HG03175 (cell line): Measurements from ENCODE around the gene RARRES1.

Experiments
- ATAC-seq: cut with Tn5 transposase; IDR thresholded peaks from one replicate; pipeline ENCODE4 v1.9.1; 2021; ENCODE audit warnings: mild to moderate bottlenecking, moderate library complexity; ENCODE audit not compliant: unreplicated experiment

The RARRES1 gene

GRCh38 chr3:158735296-158736033, 3.2 kb upstream of the RARRES1 start:
- no peak for ATAC-seq

GRCh38 chr3:158733656-158734055, 1.4 kb upstream of the RARRES1 start:
- no peak for ATAC-seq

- no peak for ATAC-seq
Measured at GRCh38 chr3:158732856-158733200, 571 bp upstream of the RARRES1 start.

GRCh38 chr3:158731486-158731885, 771 bp downstream of the RARRES1 start:
- no peak for ATAC-seq

GRCh38 chr3:158728851-158729250, 3.4 kb downstream of the RARRES1 start:
- ATAC-seq, result no peak

- ATAC-seq, result no peak
Measured at GRCh38 chr3:158728061-158728377, 4.2 kb downstream of the RARRES1 start.

- ATAC-seq, result peak; percentile 58
Measured at GRCh38 chr3:158727206-158728060, 4.8 kb downstream of the RARRES1 start.

- ATAC-seq, result no peak
Measured at GRCh38 chr3:158725348-158726011, 6.8 kb downstream of the RARRES1 start.

- no peak for ATAC-seq
Measured at GRCh38 chr3:158723991-158724390, 8.3 kb downstream of the RARRES1 start.

GRCh38 chr3:158722108-158722507, 10.1 kb downstream of the RARRES1 start:
- ATAC-seq, result no peak

- no peak for ATAC-seq
Measured at GRCh38 chr3:158718490-158719170, 13.6 kb downstream of the RARRES1 start.

GRCh38 chr3:158717576-158717975, 14.7 kb downstream of the RARRES1 start:
- ATAC-seq, result no peak

- ATAC-seq, result no peak
Measured at GRCh38 chr3:158713094-158713499, 19.2 kb downstream of the RARRES1 start.

- ATAC-seq, result no peak
Measured at GRCh38 chr3:158712443-158712842, 19.8 kb downstream of the RARRES1 start.

GRCh38 chr3:158711886-158712285, 20.4 kb downstream of the RARRES1 start:
- ATAC-seq, result no peak

GRCh38 chr3:158710601-158711000, 21.7 kb downstream of the RARRES1 start:
- no peak for ATAC-seq

- no peak for ATAC-seq
Measured at GRCh38 chr3:158709666-158710083, 22.6 kb downstream of the RARRES1 start.

GRCh38 chr3:158703566-158703965, 28.7 kb downstream of the RARRES1 start:
- no peak for ATAC-seq

- ATAC-seq, result no peak
Measured at GRCh38 chr3:158702815-158703481, 29.3 kb downstream of the RARRES1 start.

GRCh38 chr3:158701420-158702065, 30.7 kb downstream of the RARRES1 start:
- ATAC-seq, result no peak
